ENCODE measurements around the gene SYT6.

- TF ChIP-seq ETV5 (CRISPR knock-in tag; IDR thresholded peaks at IDR 0.05; ENCODE audit: borderline replicate concordance) (no peak), CBX5 (CRISPR knock-in tag; IDR thresholded peaks at IDR 0.05; ENCODE audit: borderline replicate concordance) (no peak), SRY (CRISPR knock-in tag; IDR thresholded peaks at IDR 0.05) (no peak), TAF1 (CRISPR knock-in tag; IDR thresholded peaks at IDR 0.05) (no peak), ZBTB49 (CRISPR knock-in tag; IDR thresholded peaks at IDR 0.05; ENCODE audit: borderline replicate concordance) (no peak), KAT7 (CRISPR knock-in tag; IDR thresholded peaks at IDR 0.05; ENCODE audit: borderline replicate concordance) (no peak), ZFP36 (IDR thresholded peaks at IDR 0.05; ENCODE audit: borderline replicate concordance, low read depth, low read length, partially characterized antibody) (no peak)
Measured at GRCh38 chr1:114063544-114063943, 90.1 kb downstream of the SYT6 start.

Measured in HepG2 (cell line).